ENCODE measurements around the gene CUL7.

DNA sequence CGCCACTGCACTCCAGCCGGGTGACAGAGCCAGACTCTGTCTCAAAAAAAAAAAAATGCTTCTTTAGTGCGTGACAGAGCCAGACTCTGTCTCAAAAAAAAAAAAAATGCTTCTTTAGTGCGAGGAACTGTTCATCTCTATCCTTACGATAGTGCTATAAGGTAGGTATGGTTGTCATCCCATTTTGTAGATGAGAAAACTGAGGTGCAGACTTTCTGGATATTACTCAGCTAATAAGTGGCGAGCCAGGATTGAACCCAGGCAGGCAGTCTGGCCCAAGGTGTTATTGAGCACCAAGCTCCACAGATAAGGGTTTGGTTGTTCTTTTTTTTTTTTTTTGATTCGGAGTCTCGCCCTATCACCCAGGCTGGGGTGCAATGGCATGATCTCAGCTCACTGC, 51.8 kb downstream of the CUL7 start:
- TF ChIP-seq, protein P1, sequence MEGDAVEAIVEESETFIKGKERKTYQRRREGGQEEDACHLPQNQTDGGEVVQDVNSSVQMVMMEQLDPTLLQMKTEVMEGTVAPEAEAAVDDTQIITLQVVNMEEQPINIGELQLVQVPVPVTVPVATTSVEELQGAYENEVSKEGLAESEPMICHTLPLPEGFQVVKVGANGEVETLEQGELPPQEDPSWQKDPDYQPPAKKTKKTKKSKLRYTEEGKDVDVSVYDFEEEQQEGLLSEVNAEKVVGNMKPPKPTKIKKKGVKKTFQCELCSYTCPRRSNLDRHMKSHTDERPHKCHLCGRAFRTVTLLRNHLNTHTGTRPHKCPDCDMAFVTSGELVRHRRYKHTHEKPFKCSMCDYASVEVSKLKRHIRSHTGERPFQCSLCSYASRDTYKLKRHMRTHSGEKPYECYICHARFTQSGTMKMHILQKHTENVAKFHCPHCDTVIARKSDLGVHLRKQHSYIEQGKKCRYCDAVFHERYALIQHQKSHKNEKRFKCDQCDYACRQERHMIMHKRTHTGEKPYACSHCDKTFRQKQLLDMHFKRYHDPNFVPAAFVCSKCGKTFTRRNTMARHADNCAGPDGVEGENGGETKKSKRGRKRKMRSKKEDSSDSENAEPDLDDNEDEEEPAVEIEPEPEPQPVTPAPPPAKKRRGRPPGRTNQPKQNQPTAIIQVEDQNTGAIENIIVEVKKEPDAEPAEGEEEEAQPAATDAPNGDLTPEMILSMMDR (conservative IDR thresholded peaks at IDR 0.05; ENCODE audit: low read depth, low read length) = no peak
- no peak for TF ChIP-seq EZH2phosphoT487 (IDR thresholded peaks at IDR 0.05; ENCODE audit: borderline replicate concordance, low read length)
